DOHH2 (cell line): Measurements from ENCODE around the gene AGRN.

Experiments
- H3F3A ChIP-seq: fragments of 200-600 bp; sonication (generic), shearing (Covaris generic); 2 replicates; pipeline ENCODE4 v1.6.0; 2016; ENCODE audit warnings: antibody characterized with exemption, mild to moderate bottlenecking; ENCODE audit not compliant: control insufficient read depth, insufficient read depth
- H3K27ac ChIP-seq: fragments of 200-600 bp; sonication (generic); 2 replicates; pipeline ENCODE4 v1.5.1; 2014; ENCODE audit warnings: low read depth, mild to moderate bottlenecking, low read length, moderate library complexity
- H3K27me3 ChIP-seq: fragments of 200-600 bp; sonication (generic); 2 replicates; pipeline ENCODE4 v1.6.1; 2014; ENCODE audit warnings: mild to moderate bottlenecking, low read length, mixed read lengths; ENCODE audit not compliant: control insufficient read depth
- H3K36me3 ChIP-seq: fragments of 200-600 bp; sonication (generic); 2 replicates; pipeline ENCODE4 v1.6.1; 2014; ENCODE audit warnings: mild to moderate bottlenecking, low read length, moderate library complexity, mixed read lengths; ENCODE audit not compliant: control insufficient read depth
- H3K4me1 ChIP-seq: fragments of 200-600 bp; sonication (generic); 2 replicates; pipeline ENCODE4 v1.6.1; 2014; ENCODE audit warnings: mild to moderate bottlenecking, low read length, mixed read lengths; ENCODE audit not compliant: control insufficient read depth
- H3K4me2 ChIP-seq: fragments of 200-600 bp; sonication (generic); 2 replicates; pipeline ENCODE4 v1.6.0; 2014; ENCODE audit warnings: mild to moderate bottlenecking, low read length, moderate library complexity
- H3K4me3 ChIP-seq: fragments of 200-600 bp; sonication (generic); 2 replicates; pipeline ENCODE4 v1.5.1; 2014; ENCODE audit warnings: mild to moderate bottlenecking, low read length, mixed read lengths
- H3K79me2 ChIP-seq: fragments of 200-600 bp; sonication (generic); 2 replicates; pipeline ENCODE4 v1.6.1; 2014; ENCODE audit warnings: mild to moderate bottlenecking, low read length, mixed read lengths; ENCODE audit not compliant: control insufficient read depth
- H3K9me2 ChIP-seq: fragments of 200-600 bp; sonication (generic); replicated peaks from 2 replicates; pipeline ENCODE4 v1.6.1; 2014; ENCODE audit warnings: mild to moderate bottlenecking, low read length, mixed read lengths; ENCODE audit not compliant: control insufficient read depth
- H3K9me3 ChIP-seq: fragments of 200-600 bp; sonication (generic); 2 replicates; pipeline ENCODE4 v1.6.1; 2014; ENCODE audit warnings: antibody characterized with exemption, low read length, mixed read lengths; ENCODE audit not compliant: control insufficient read depth, insufficient read depth
- H4K20me1 ChIP-seq: fragments of 200-600 bp; sonication (generic); 2 replicates; pipeline ENCODE4 v1.6.0; 2014; ENCODE audit warnings: low read depth, mild to moderate bottlenecking, antibody characterized with exemption, low read length, moderate library complexity; ENCODE audit not compliant: control insufficient read depth, insufficient read depth
- EZH2phosphoT487 ChIP-seq: fragments of 200-600 bp; sonication (generic); IDR thresholded peaks from 2 replicates; pipeline ENCODE4 v1.6.1; 2017; ENCODE audit warnings: borderline replicate concordance, mild to moderate bottlenecking, antibody characterized with exemption, low read length, moderate library complexity, mixed read lengths
- TF ChIP-seq, protein P1 (sequence below): fragments of 200-600 bp; sonication (generic); IDR thresholded peaks from one replicate; pipeline ENCODE4 v1.5.1; 2014; ENCODE audit warnings: antibody characterized with exemption, mild to moderate bottlenecking, low read depth, low read length; ENCODE audit not compliant: poor library complexity, severe bottlenecking

The AGRN gene

GRCh38 chr1:1037366-1038327 lies 17.7 kb downstream of the AGRN start:
- TF ChIP-seq, protein P1, sequence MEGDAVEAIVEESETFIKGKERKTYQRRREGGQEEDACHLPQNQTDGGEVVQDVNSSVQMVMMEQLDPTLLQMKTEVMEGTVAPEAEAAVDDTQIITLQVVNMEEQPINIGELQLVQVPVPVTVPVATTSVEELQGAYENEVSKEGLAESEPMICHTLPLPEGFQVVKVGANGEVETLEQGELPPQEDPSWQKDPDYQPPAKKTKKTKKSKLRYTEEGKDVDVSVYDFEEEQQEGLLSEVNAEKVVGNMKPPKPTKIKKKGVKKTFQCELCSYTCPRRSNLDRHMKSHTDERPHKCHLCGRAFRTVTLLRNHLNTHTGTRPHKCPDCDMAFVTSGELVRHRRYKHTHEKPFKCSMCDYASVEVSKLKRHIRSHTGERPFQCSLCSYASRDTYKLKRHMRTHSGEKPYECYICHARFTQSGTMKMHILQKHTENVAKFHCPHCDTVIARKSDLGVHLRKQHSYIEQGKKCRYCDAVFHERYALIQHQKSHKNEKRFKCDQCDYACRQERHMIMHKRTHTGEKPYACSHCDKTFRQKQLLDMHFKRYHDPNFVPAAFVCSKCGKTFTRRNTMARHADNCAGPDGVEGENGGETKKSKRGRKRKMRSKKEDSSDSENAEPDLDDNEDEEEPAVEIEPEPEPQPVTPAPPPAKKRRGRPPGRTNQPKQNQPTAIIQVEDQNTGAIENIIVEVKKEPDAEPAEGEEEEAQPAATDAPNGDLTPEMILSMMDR: no peak
- TF ChIP-seq EZH2phosphoT487: no peak
- no peak overlapping the region for H3K4me2 ChIP-seq
- H3K9me2 ChIP-seq: no peaks in the 10 kb centered on the region
- H3K27ac ChIP-seq: no peak overlapping the region
- no peaks in the 10 kb centered on the region; the same call in 1 of the 2 replicates for H4K20me1 ChIP-seq
- H3F3A ChIP-seq: no peaks in the 10 kb centered on the region
- H3K4me1 ChIP-seq: peaks cover 31% of the 10 kb centered on the region
- H3K79me2 ChIP-seq: no peaks in the 10 kb centered on the region
- H3K27me3 ChIP-seq: peaks cover 62% of the 10 kb centered on the region
- H3K36me3 ChIP-seq: no peaks in the 10 kb centered on the region
- H3K4me3 ChIP-seq: no peak overlapping the region
- no peaks in the 10 kb centered on the region for H3K9me3 ChIP-seq

DNA sequence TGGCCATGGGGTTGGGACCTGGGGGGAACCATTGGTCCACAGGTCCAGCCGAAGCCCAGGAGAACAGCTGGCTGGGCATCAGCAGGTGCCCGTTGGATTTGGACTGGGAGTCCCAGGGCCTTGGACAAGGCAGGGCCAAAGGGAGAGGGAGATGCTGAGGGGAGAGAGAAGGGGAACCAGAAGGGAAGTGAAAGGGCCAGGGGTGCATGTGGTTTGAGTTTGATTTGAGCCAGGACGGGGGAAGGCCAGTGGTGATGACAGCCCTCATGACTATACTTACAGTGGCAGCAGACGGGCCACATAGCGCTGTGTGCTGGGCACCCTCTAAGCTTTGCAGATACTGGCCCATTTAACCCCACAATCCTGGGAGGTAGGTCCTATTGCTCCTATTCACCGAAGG lies 18.8 kb downstream of the AGRN start:
- Histone ChIP-seq H3K27ac (no peak overlapping the region), H3K4me2 (no peak overlapping the region), H3K4me1 (peaks cover 27% of the 10 kb centered on the region), H3K27me3 (peaks cover 61% of the 10 kb centered on the region), H3K4me3 (no peak overlapping the region), H4K20me1 (no peaks in the 10 kb centered on the region; the same call in 1 of the 2 replicates), H3K36me3 (no peaks in the 10 kb centered on the region), H3K9me3 (no peaks in the 10 kb centered on the region), H3K9me2 (no peaks in the 10 kb centered on the region), H3K79me2 (no peaks in the 10 kb centered on the region), H3F3A (no peaks in the 10 kb centered on the region)
- TF ChIP-seq, protein P1: no peak
- TF ChIP-seq EZH2phosphoT487: no peak

DNA sequence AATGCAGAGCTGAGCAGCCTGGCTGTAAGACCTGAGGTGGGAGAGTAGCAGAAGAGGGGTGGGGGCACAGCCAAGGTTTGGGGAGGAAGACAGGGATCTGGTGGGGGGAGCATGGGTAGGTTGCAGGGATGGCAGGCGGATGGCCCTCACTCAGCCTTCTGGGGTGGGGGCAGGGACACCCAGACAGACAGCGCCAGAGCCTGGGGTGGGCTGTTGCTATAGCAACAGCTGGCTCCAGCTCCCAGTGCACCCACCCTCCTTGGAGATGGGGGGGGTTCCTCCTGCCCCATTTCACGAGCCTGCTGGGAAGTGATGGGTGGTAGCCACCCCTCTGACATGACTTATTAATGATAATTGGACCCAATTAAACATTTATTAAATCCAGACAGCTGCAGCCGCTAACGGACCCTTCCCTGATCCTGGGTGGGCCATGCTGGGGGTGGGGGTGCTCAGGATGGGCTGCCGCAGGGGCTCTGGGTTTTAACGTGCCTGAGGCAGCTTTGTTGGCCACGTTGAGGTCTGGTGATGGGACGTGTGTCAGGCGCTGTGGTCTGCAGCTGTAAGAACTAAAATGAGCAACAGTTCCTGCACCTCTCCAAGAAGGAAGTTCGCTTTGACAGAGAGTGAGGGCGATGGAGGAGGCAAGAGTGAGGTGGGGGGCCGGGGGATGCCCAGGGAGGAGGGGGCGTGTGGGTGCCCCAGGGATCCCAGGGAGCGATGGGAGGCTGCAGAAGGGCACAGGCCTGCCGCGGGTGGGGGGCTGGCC lies 19.4 kb downstream of the AGRN start:
- H3K4me3 ChIP-seq: no peak overlapping the region
- H3K79me2 ChIP-seq: no peaks in the 10 kb centered on the region

More for the DNA sequence above, 19.4 kb downstream of the AGRN start:
- TF ChIP-seq, protein P1: no peak
- no peak for TF ChIP-seq EZH2phosphoT487
- Histone ChIP-seq H3K27ac (no peak overlapping the region), H3F3A (no peaks in the 10 kb centered on the region), H3K27me3 (peaks cover 55% of the 10 kb centered on the region), H3K4me2 (no peak overlapping the region), H3K4me1 (peaks cover 23% of the 10 kb centered on the region), H4K20me1 (no peaks in the 10 kb centered on the region; the same call in 1 of the 2 replicates), H3K9me2 (no peaks in the 10 kb centered on the region), H3K36me3 (no peaks in the 10 kb centered on the region), H3K9me3 (no peaks in the 10 kb centered on the region)
